ENCODE results near the gene TSPAN19. TPM values are rescaled to one million over a fixed set of nuclear protein-coding genes. Genes with fewer than 3 reads are reported as not detected.
"Not testable (repeated sequence)": the region's sequence is repeated elsewhere in the genome, so short reads cannot be mapped to it uniquely, and the experiment has no call there.

Gene TSPAN19
- total RNA-seq, 1 donor from 2014 or later, result not detected

DNA sequence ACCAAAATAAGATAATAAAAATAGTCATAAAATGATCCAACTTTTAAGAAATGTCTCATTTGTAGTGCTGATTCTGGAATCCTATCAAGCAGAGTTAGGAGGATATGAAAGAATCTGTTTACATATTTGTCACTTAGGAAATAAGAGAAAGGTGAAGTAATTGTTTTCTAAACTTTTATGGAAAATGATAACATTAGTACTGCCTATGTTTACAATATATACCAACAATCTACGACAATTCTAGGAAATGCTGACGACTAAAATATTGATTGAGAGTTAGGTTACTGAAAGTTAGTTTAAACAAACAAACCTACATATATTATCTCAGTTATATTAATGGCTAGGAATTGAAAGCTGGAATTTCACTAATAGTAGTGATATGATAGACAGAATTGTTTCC is 18.0 kb downstream of the TSPAN19 start:
- DNase-seq (ENCODE audit: low spot score), result no peak
- H3K4me1 Mint-ChIP-seq (ENCODE audit: low read depth), result no peaks in the 10 kb centered on the region
- no peaks in the 10 kb centered on the region for H3K36me3 Mint-ChIP-seq (ENCODE audit: low read depth)
- no peaks in the 10 kb centered on the region for H3K27me3 Mint-ChIP-seq (ENCODE audit: insufficient read depth)
- no peaks in the 10 kb centered on the region for H3K9me3 Mint-ChIP-seq
- intact Hi-C loops (cut with micrococcal nuclease), result no loop called here
- H3K27ac Mint-ChIP-seq, result no peak overlapping the region
- H3K4me3 Mint-ChIP-seq, result no peak overlapping the region

DNA sequence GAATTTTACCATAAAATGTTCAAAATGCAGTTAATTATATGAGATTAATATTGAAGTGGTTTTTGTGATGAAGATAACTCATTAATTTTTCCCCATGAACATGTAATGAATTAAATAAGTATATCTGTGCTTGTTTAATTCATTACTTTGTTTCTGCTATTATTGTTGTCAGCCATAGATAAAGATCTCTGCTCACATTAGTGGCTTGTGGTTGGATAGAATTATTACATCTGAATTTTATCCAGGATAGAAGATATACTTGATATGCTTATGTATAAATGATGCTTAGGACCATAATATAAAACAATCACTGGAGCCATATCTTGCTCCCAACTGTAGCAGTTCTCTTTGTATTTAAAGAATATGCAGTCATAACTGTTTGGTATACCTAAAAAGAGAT is 18.5 kb downstream of the TSPAN19 start:
- no peaks in the 10 kb centered on the region for H3K36me3 Mint-ChIP-seq (ENCODE audit: low read depth)
- H3K4me3 Mint-ChIP-seq, result no peak overlapping the region
- H3K4me1 Mint-ChIP-seq (ENCODE audit: low read depth), result no peaks in the 10 kb centered on the region
- H3K27ac Mint-ChIP-seq, result no peak overlapping the region
- DNase-seq (ENCODE audit: low spot score), result no peak
- H3K27me3 Mint-ChIP-seq (ENCODE audit: insufficient read depth), result no peaks in the 10 kb centered on the region
- intact Hi-C loops (cut with micrococcal nuclease), result no loop called here
- H3K9me3 Mint-ChIP-seq, result no peaks in the 10 kb centered on the region

DNA sequence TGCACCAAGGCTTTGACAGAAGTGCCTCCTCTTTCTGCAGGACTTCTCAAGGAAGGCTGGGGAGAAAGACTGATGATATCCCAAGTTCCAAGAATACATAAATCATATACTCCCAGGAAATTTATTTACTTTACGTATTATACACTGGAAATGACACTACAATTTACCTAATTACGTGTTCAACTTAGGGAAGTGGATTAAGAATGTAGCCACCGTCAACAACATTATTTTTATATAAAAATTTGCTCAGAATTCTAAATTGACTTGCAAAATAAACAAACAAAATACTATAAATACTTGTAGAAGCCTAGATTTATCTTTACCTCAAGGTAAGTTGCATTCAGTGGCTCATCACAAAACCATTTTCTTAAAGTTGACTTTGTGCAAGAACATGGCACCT is 18.9 kb downstream of the TSPAN19 start:
- DNase-seq (ENCODE audit: low spot score), result no peak
- intact Hi-C loops (cut with micrococcal nuclease), result no loop called here
- Mint-ChIP-seq H3K4me3 (no peak overlapping the region), H3K27ac (no peak overlapping the region), H3K9me3 (no peaks in the 10 kb centered on the region), H3K4me1 (ENCODE audit: low read depth) (no peaks in the 10 kb centered on the region), H3K27me3 (ENCODE audit: insufficient read depth) (no peaks in the 10 kb centered on the region), H3K36me3 (ENCODE audit: low read depth) (no peaks in the 10 kb centered on the region)

DNA sequence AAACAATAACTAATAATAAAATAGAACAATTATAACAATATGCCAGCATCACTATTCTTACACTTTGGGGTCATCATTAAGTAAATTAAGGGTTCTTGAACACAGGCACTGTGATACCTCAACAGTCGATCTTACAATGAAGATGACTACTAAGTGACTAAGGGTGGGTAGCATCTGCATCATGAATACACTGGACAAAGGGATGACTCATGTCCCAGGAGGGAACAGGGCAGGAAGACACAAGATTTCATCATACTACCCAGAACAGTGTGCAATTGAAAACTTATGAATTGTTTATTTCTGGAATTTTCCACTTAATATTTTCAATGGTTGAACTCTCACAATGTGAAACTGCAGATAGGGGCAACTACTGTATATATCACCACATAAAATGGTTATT is 19.7 kb downstream of the TSPAN19 start:
- Mint-ChIP-seq H3K36me3 (ENCODE audit: low read depth) (no peaks in the 10 kb centered on the region), H3K27me3 (ENCODE audit: insufficient read depth) (no peaks in the 10 kb centered on the region), H3K4me1 (ENCODE audit: low read depth) (no peaks in the 10 kb centered on the region), H3K4me3 (no peak overlapping the region), H3K27ac (no peak overlapping the region), H3K9me3 (no peaks in the 10 kb centered on the region)
- intact Hi-C loops (cut with micrococcal nuclease), result no loop called here
- no peak for DNase-seq (ENCODE audit: low spot score)

DNA sequence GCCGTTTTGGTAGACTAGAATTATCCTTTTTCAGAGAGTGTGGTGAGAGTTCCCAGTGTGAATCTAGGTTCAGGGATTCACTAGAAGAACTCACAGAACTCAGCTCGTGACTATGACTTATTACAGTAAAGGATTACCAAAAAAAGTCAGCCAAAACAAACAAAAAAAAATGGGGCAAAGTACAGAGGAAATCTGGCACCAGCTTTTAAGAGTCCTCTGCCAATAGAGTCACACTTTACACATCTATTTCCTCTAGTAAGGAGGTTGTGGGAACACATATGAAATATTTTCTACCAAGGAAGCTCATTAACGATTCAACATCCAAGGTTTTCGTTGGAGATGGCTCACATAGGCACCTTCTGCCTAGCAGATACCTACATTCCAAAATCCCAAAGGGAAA is 28.2 kb downstream of the TSPAN19 start:
- H3K4me3 Mint-ChIP-seq, result no peak overlapping the region
- H3K4me1 Mint-ChIP-seq (ENCODE audit: low read depth), result no peaks in the 10 kb centered on the region
- intact Hi-C loops (cut with micrococcal nuclease), result no loop called here
- H3K27me3 Mint-ChIP-seq (ENCODE audit: insufficient read depth), result no peaks in the 10 kb centered on the region
- no peak overlapping the region for H3K27ac Mint-ChIP-seq
- H3K36me3 Mint-ChIP-seq (ENCODE audit: low read depth), result no peaks in the 10 kb centered on the region
- no peaks in the 10 kb centered on the region for H3K9me3 Mint-ChIP-seq
- DNase-seq (ENCODE audit: low spot score), result no peak

DNA sequence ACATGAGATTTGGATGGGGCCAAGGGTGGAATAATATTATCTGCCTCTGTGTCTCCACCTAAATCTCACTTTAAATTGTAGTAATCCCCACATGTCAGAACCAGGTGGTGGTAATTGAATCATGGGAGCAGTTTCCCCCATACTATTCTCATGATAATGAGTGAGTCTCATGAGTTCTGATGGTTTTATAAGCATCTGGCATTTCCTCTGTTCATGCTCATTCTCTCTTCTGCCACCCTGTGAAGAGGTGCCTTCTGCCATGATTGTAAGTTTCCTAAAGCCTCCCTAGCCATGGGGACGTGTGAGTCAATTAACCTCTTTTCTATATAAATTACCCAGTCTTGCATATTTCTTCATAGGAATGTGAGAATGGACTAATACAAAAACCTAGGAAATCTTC is 29.9 kb downstream of the TSPAN19 start:
- Mint-ChIP-seq H3K27me3 (ENCODE audit: insufficient read depth) (no peaks in the 10 kb centered on the region), H3K36me3 (ENCODE audit: low read depth) (no peaks in the 10 kb centered on the region), H3K4me1 (ENCODE audit: low read depth) (no peaks in the 10 kb centered on the region), H3K9me3 (no peaks in the 10 kb centered on the region), H3K4me3 (no peak overlapping the region), H3K27ac (no peak overlapping the region)
- intact Hi-C loops (cut with micrococcal nuclease), result no loop called here
- no peak for DNase-seq (ENCODE audit: low spot score)

DNA sequence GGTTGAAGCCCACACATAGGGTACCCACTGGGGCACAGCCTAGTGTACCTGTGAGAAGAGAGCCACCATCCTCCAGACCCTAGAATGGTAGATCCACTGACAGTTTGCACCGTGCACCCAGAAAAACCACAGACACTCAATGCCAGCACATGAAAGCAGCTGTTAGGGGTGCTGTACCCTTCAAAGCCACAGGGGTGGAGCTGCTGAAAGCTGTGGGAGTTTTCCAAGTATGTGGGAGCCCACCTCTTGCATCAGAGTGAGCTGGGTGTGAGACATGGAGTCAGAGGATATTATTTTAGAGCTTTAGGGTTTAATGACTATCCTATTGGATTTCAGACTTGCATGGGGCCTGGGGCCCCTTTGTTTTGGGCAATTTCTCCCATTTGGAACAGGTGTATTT is 30.5 kb downstream of the TSPAN19 start:
- no peak overlapping the region for H3K27ac Mint-ChIP-seq
- intact Hi-C loops (cut with micrococcal nuclease), result no loop called here
- no peaks in the 10 kb centered on the region for H3K36me3 Mint-ChIP-seq (ENCODE audit: low read depth)
- no peak for DNase-seq (ENCODE audit: low spot score)
- H3K27me3 Mint-ChIP-seq (ENCODE audit: insufficient read depth), result no peaks in the 10 kb centered on the region
- H3K9me3 Mint-ChIP-seq, result no peaks in the 10 kb centered on the region
- H3K4me3 Mint-ChIP-seq, result no peak overlapping the region
- H3K4me1 Mint-ChIP-seq (ENCODE audit: low read depth), result no peaks in the 10 kb centered on the region

DNA sequence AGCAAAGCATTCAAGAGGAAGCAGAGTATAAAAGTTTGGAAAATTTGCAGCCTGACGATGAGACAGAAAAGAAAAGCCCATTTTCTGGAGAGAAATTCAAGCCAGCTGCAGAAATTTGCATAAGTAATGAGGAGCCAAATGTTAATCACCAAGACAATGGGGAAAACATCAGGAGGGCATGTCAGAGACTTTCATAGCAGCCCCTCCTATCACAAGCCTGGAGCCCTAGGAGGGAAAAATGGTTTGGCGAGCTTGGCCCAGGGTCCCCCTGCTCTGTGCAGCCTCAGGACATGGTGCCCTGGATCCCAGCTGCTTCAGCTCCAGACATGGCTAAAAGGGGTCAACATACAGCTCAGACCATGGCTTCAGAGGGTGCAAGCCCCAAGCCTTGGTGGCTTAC is 31.0 kb downstream of the TSPAN19 start:
- DNase-seq (ENCODE audit: low spot score); H3K4me1 Mint-ChIP-seq (ENCODE audit: low read depth); H3K4me3 Mint-ChIP-seq; H3K27me3 Mint-ChIP-seq (ENCODE audit: insufficient read depth); intact Hi-C loops (cut with micrococcal nuclease); H3K9me3 Mint-ChIP-seq; H3K36me3 Mint-ChIP-seq (ENCODE audit: low read depth); H3K27ac Mint-ChIP-seq: not testable (repeated sequence)

DNA sequence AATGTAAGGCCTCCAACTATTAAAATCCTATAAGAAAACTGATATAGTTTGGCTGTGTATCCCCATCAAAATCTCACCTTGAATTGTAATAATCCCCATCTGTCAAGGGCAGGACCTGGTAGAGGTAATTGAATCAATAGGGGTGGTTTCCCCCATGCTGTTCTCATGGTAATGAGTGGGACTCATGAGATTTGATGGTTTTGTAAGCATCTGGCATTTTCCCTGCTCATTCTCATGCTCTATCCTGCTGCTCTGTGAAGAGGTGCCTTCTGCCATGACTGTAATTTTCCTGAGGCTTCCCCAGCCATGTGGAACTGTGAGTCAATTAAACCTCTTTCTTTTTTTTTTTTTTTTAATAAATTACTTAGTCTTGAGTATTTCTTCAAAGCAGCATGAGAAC is 31.9 kb downstream of the TSPAN19 start:
- no peak for DNase-seq (ENCODE audit: low spot score)
- Mint-ChIP-seq H3K27ac (no peak overlapping the region), H3K4me3 (no peak overlapping the region), H3K36me3 (ENCODE audit: low read depth) (no peaks in the 10 kb centered on the region), H3K9me3 (no peaks in the 10 kb centered on the region), H3K27me3 (ENCODE audit: insufficient read depth) (no peaks in the 10 kb centered on the region), H3K4me1 (ENCODE audit: low read depth) (no peaks in the 10 kb centered on the region)
- intact Hi-C loops (cut with micrococcal nuclease), result no loop called here

DNA sequence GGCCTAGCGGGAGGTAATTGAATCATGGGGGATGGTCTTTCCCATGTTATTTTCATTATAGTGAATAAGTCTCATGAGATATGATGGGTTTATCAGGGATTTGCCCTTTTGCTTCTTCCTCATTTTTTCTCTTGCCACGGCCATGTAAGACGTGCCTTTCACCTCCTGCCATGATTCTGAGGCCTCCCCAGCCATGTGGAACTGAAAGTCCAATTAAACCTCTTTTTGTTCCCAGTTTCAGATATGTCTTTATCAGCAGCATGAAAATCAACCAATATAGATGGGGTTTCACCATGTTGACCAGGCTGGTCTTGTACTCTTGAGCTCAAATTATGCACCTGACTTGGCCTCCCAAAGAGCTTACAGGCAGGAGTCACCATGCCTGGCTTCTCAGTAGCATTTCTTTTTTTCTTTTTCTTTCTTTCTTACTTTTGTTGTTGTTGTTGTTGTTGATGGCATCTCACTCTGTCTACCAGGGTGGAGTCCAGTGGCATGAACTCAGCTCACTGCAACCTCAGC is 33.2 kb downstream of the TSPAN19 start:
- intact Hi-C loops (cut with micrococcal nuclease), result no loop called here
- H3K36me3 Mint-ChIP-seq (ENCODE audit: low read depth), result no peaks in the 10 kb centered on the region
- no peaks in the 10 kb centered on the region for H3K9me3 Mint-ChIP-seq
- H3K4me3 Mint-ChIP-seq, result no peak overlapping the region
- H3K27me3 Mint-ChIP-seq (ENCODE audit: insufficient read depth), result no peaks in the 10 kb centered on the region
- H3K27ac Mint-ChIP-seq, result no peak overlapping the region
- DNase-seq (ENCODE audit: low spot score), result no peak
- H3K4me1 Mint-ChIP-seq (ENCODE audit: low read depth), result no peaks in the 10 kb centered on the region

DNA sequence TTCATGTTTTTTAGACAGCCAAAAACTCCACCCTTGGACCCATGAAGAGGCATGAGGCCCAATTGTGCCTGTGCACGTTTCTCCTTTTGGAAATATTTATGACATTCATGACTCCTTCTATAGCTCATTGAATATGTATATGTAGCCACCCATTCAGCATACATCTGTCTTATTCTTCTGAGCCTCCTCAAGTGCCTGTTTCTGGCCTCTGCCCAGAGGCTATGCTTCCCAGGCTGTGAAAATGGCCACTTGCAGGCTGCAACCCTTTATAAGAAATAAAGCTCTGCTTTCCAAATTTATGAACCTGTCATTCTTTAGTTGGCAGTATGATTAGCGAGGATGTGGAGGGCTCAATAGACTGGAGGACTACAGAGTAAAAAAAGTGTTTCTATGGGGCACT is 35.3 kb downstream of the TSPAN19 start:
- H3K4me1 Mint-ChIP-seq (ENCODE audit: low read depth), result no peaks in the 10 kb centered on the region
- H3K27ac Mint-ChIP-seq, result no peak overlapping the region
- DNase-seq (ENCODE audit: low spot score), result no peak
- H3K36me3 Mint-ChIP-seq (ENCODE audit: low read depth), result no peaks in the 10 kb centered on the region
- H3K27me3 Mint-ChIP-seq (ENCODE audit: insufficient read depth), result no peaks in the 10 kb centered on the region
- no peaks in the 10 kb centered on the region for H3K9me3 Mint-ChIP-seq
- no peak overlapping the region for H3K4me3 Mint-ChIP-seq
- intact Hi-C loops (cut with micrococcal nuclease), result no loop called here

DNA sequence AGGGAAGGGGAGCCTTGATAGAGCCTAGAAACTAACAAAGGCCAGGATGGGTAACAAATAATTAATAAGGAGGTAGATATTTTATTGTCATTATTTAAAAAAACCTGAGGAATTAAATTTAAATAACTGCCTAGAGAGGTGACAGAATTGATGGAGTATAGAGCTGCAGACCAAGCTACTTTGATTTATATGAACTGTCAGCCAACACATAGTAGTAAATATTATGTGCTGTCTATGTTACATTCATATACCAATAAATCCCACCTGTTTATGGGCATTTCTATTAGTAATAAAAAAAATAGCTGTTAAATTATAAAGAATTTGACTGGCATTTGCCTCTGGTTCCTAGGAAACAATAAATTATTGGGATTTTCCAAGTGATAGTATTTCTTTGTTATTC is 37.7 kb downstream of the TSPAN19 start:
- Mint-ChIP-seq H3K4me3 (no peak overlapping the region), H3K4me1 (ENCODE audit: low read depth) (no peaks in the 10 kb centered on the region), H3K27ac (no peak overlapping the region), H3K36me3 (ENCODE audit: low read depth) (no peaks in the 10 kb centered on the region), H3K27me3 (ENCODE audit: insufficient read depth) (no peaks in the 10 kb centered on the region), H3K9me3 (no peaks in the 10 kb centered on the region)
- intact Hi-C loops (cut with micrococcal nuclease), result no loop called here
- no peak for DNase-seq (ENCODE audit: low spot score)

DNA sequence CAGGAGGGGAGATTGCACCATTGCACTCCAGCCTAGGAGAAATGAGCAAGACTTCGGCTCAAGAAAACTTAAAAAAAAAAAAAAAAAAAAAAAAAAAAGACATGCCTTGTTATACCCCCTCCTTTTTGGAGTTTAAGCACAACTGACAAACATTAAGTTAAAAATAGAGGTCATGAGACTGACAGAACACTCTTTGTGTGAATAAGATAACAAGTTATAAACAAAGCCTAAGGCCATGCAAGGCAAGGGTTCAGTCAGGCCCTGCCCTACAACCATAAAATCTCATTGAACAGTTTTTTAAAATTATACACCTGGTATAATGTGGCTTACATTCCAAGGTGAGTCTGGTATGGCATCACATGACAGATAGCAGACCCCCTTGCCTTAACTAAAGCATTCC is 39.3 kb downstream of the TSPAN19 start:
- H3K27me3 Mint-ChIP-seq (ENCODE audit: insufficient read depth), result no peaks in the 10 kb centered on the region
- H3K4me1 Mint-ChIP-seq (ENCODE audit: low read depth), result no peaks in the 10 kb centered on the region
- H3K36me3 Mint-ChIP-seq (ENCODE audit: low read depth), result no peaks in the 10 kb centered on the region
- DNase-seq (ENCODE audit: low spot score), result no peak
- intact Hi-C loops (cut with micrococcal nuclease), result no loop called here
- no peak overlapping the region for H3K27ac Mint-ChIP-seq
- H3K9me3 Mint-ChIP-seq, result no peaks in the 10 kb centered on the region
- H3K4me3 Mint-ChIP-seq, result no peak overlapping the region

DNA sequence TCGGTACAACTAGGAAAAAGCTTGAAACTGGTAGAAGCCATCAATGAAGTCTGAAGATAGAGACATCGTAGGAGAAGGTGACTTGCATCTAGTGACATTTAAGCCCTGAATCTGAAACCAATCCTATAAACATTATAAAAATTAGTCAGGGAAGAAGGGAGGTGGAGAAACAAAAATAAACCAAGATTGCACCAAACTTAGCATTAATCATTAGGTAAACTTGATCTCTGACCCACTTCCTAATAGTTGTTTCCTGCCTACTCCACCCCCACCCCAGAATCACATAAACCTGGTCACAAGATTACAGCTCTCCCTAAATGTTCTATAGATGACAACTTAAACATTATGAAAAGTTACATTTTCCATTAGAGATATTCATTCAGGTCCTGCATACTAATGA is 40.4 kb downstream of the TSPAN19 start:
- Mint-ChIP-seq H3K36me3 (ENCODE audit: low read depth) (no peaks in the 10 kb centered on the region), H3K4me3 (no peak overlapping the region), H3K27ac (no peak overlapping the region), H3K9me3 (no peaks in the 10 kb centered on the region), H3K4me1 (ENCODE audit: low read depth) (no peaks in the 10 kb centered on the region), H3K27me3 (ENCODE audit: insufficient read depth) (no peaks in the 10 kb centered on the region)
- DNase-seq (ENCODE audit: low spot score), result no peak
- intact Hi-C loops (cut with micrococcal nuclease), result no loop called here

Data from activated T-helper 1 cell treated with anti-CD3 and anti-CD28 coated beads, Interleukin-12 subunit alpha, Interleukin-12 subunit beta, Interleukin-2, Interleukin-4 antibody, amounts not matched to agents 30 ng/mL and 10 ng/mL and 1 ng/mL, durations not matched to agents 14 hours and 24 hours and 36 hours (primary cell).